AG10803 (cell line): ENCODE measurements around the gene POU6F1.

Source experiments
- DNase-seq: peaks from one replicate; pipeline ENCODE4 v3.0.0; 2010; ENCODE audit warnings: low read depth
- H3K4me3 ChIP-seq: 2 replicates; pipeline ENCODE4 v1.5.1; 2011; ENCODE audit warnings: mild to moderate bottlenecking, low read length, control low read depth
- TF ChIP-seq, protein P1 (sequence below): conservative IDR thresholded peaks from 2 replicates; pipeline ENCODE4 v1.5.1; 2011; ENCODE audit warnings: mild to moderate bottlenecking, low read length, control low read depth, inconsistent platforms

Gene POU6F1

GRCh38 chr12:51190820-51191219, 27.0 kb downstream of the POU6F1 start:
- no peak for DNase-seq
- H3K4me3 ChIP-seq, result no peak overlapping the region
- TF ChIP-seq, protein P1, sequence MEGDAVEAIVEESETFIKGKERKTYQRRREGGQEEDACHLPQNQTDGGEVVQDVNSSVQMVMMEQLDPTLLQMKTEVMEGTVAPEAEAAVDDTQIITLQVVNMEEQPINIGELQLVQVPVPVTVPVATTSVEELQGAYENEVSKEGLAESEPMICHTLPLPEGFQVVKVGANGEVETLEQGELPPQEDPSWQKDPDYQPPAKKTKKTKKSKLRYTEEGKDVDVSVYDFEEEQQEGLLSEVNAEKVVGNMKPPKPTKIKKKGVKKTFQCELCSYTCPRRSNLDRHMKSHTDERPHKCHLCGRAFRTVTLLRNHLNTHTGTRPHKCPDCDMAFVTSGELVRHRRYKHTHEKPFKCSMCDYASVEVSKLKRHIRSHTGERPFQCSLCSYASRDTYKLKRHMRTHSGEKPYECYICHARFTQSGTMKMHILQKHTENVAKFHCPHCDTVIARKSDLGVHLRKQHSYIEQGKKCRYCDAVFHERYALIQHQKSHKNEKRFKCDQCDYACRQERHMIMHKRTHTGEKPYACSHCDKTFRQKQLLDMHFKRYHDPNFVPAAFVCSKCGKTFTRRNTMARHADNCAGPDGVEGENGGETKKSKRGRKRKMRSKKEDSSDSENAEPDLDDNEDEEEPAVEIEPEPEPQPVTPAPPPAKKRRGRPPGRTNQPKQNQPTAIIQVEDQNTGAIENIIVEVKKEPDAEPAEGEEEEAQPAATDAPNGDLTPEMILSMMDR, result no peak

GRCh38 chr12:51189790-51190355, 28.0 kb downstream of the POU6F1 start:
- no peak for DNase-seq
- TF ChIP-seq, protein P1, result no peak
- H3K4me3 ChIP-seq, result no peak overlapping the region

GRCh38 chr12:51188359-51189051, 29.4 kb downstream of the POU6F1 start:
- TF ChIP-seq, protein P1, result no peak
- DNase-seq, result no peak
- H3K4me3 ChIP-seq, result no peak overlapping the region

DNA sequence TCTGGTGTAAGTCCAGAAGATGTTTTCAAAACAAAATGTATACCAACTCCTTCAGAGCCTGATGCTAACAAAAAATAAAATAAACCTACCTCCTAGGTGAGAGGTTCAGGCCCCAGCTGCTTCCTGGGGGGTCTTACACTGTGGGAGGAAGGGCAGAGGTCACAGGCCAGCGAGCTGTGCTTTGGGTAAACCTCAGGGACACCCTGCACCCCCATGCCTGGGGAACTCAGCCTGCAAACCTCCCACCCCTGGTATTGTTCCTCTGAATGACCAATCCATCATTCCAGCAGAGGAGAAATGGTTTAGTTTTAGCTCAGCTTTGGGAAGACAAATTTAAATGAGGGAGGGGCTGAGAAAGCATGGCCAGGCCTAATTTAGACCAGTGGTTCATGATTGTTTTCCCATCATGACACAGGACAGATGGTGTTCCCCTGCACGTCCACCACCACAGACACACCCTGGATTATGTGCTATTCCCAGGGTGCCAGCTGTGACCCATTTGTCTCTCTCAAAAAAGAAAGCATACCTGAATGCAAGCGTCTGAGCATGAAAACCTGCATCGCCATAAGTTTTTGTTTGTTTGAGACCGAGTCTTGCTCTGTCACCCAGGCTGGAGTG, 30.4 kb downstream of the POU6F1 start:
- TF ChIP-seq, protein P1, result no peak
- H3K4me3 ChIP-seq, result no peak overlapping the region
- no peak for DNase-seq

- DNase-seq, result no peak
- TF ChIP-seq, protein P1, result no peak
- H3K4me3 ChIP-seq, result no peak overlapping the region
These were observed 31.3 kb downstream of the POU6F1 start for GRCh38 chr12:51186465-51187085.

- no peak overlapping the region for H3K4me3 ChIP-seq
- TF ChIP-seq, protein P1, result no peak
- DNase-seq, result no peak
These were observed 32.6 kb downstream of the POU6F1 start for GRCh38 chr12:51185171-51185717.
